ENCODE results near the gene C2orf76. TPM values are rescaled to one million over a fixed set of nuclear protein-coding genes. Genes with fewer than 3 reads are reported as not detected.

The C2orf76 gene
- total and polyA plus RNA-seq, 2 of the 4 experiments (the other 2 are of a cell fraction), result 10.6 to 12.6 TPM

DNA sequence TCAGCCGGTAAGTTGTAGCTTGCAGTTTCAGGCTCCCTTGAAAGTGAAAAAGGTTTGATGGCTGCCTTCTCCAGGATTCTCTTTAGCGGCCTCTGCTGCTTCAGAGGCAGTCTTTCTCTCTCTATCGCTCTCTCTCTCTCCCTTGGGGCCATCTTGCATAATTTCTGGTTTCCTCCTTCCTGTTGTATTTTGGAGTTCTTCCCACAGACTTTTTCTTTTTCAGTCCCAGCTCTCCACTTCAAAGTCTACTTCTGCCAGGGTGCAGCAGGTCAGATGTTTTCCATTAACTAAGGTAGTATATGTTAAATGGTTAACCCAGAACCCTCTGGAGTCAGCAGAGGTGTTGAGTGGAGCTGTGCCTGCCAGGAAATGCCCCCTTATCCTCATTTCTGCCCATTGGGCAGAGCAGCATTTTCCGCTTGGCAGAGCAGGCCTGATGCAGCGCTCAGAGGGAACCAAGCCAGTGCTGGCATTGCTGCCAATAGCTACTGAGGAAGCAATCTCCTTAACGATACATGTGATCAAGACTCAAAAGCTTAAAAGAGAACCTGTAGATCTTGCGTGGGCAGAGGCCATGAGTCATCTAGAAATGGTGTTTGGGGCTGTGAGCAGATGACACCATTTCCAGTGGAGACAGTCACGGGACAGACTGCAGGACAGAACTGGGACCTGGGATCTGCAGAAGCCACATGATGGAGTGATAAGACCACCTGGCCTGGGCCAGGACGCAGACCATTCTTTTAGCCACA is 20.9 kb upstream of the C2orf76 start:
- no peak overlapping the region for H2BK20ac ChIP-seq (ENCODE audit: low read depth, low read length)
- H2BK120ac ChIP-seq (ENCODE audit: low read depth, low read length), result no peak overlapping the region
- H3K36me3 ChIP-seq (ENCODE audit: control insufficient read depth, insufficient read depth, low read length), result no peaks in the 10 kb centered on the region
- no peak overlapping the region for H4K5ac ChIP-seq (ENCODE audit: low read depth, low read length)
- no peak overlapping the region for H3K23ac ChIP-seq (ENCODE audit: low read depth, low read length)
- no TSS peak for BruUV-seq (replicated peaks)
- intact Hi-C loops (cut with micrococcal nuclease) (no loop called here), dilution Hi-C loops (cut with HindIII; ENCODE audit: low sequenced_read_pairs, unreplicated experiment) (no loop called here), in situ Hi-C loops (cut with MboI; ENCODE audit: low sequenced_read_pairs) (no loop called here)
- H4K8ac ChIP-seq (ENCODE audit: low read depth in 2 of 2, low read length in 2 of 2), result no peak overlapping the region
- H3K4me2 ChIP-seq (ENCODE audit: low read depth, low read length), result no peak overlapping the region
- peak overlapping the region; percentile 3 for H2AK9ac ChIP-seq (replicated peaks; ENCODE audit: low read depth, low read length, poor library complexity)
- H4K91ac ChIP-seq (ENCODE audit: insufficient read depth, low read depth, low read length), result no peak overlapping the region
- POLR2A ChIA-PET (ENCODE audit: unreplicated experiment), result no interaction called here
- CTCF ChIA-PET, result no interaction called here
- H2AK5ac ChIP-seq (ENCODE audit: low read depth, low read length), result no peak overlapping the region
- no peak overlapping the region for H3K4me3 ChIP-seq (ENCODE audit: insufficient read depth, low read depth, low read length)
- no peaks in the 10 kb centered on the region for H4K20me1 ChIP-seq (ENCODE audit: insufficient read depth, low read length)
- no peak overlapping the region for H3K27ac ChIP-seq (ENCODE audit: insufficient read depth, low read length)
- H3K27me3 ChIP-seq (ENCODE audit: control insufficient read depth, insufficient read depth, low read length), result peaks cover 5% of the 10 kb centered on the region
- no peaks in the 10 kb centered on the region for H3K4me1 ChIP-seq (ENCODE audit: control insufficient read depth, insufficient read depth, low read length)
- H3K79me1 ChIP-seq (ENCODE audit: low read depth in 1 of 2, low read length in 2 of 2), result no peaks in the 10 kb centered on the region
- no peak overlapping the region for H3K9ac ChIP-seq (ENCODE audit: low read depth, low read length)
- no peak overlapping the region for H2BK15ac ChIP-seq (ENCODE audit: low read depth, low read length)
- no peaks in the 10 kb centered on the region for H3K9me1 ChIP-seq (ENCODE audit: insufficient read depth, low read length)
- H3K9me3 ChIP-seq (ENCODE audit: control insufficient read depth, insufficient read depth, low read length), result no peaks in the 10 kb centered on the region
- H2BK5ac ChIP-seq (ENCODE audit: low read depth, low read length, poor library complexity, severe bottlenecking), result no peak overlapping the region
- H3K18ac ChIP-seq (ENCODE audit: low read depth, low read length), result no peak overlapping the region
- DNase-seq (peak; percentile 20), ATAC-seq (ENCODE audit: low read depth) (peak; percentile 56)
- WGBS, 2 experiments (ENCODE audit: extremely low coverage in 2 of 2, insufficient read length in 1 of 2), result 67% methylated on average over 1 of the region's 9 CpGs; no CpG with 5 or more reads in 1 of the 2 experiments
- no peak for TF ChIP-seq POLR2A (IDR thresholded peaks at IDR 0.05; ENCODE audit: low read depth, low read length)
- no peak for TF ChIP-seq CHD1 (IDR thresholded peaks at IDR 0.05; ENCODE audit: low read depth, low read length)
- no peak for TF ChIP-seq FOS (IDR thresholded peaks at IDR 0.05; ENCODE audit: low read depth, low read length)
- no peak for TF ChIP-seq RCOR1 (IDR thresholded peaks at IDR 0.05; ENCODE audit: insufficient replicate concordance, low read length)
- no peak for TF ChIP-seq RFX5 (IDR thresholded peaks at IDR 0.05; ENCODE audit: low read depth, low read length)
- TF ChIP-seq CEBPB (IDR thresholded peaks at IDR 0.05; ENCODE audit: low read depth, low read length), result no peak
- TF ChIP-seq MAZ (IDR thresholded peaks at IDR 0.05; ENCODE audit: borderline replicate concordance, low read depth, low read length), result no peak
- TF ChIP-seq, protein P1, sequence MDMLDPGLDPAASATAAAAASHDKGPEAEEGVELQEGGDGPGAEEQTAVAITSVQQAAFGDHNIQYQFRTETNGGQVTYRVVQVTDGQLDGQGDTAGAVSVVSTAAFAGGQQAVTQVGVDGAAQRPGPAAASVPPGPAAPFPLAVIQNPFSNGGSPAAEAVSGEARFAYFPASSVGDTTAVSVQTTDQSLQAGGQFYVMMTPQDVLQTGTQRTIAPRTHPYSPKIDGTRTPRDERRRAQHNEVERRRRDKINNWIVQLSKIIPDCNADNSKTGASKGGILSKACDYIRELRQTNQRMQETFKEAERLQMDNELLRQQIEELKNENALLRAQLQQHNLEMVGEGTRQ (IDR thresholded peaks at IDR 0.05; ENCODE audit: low read depth, low read length), result no peak
- TF ChIP-seq MAFK (IDR thresholded peaks at IDR 0.05; ENCODE audit: low read depth, low read length), result no peak
- TF ChIP-seq, protein P2, sequence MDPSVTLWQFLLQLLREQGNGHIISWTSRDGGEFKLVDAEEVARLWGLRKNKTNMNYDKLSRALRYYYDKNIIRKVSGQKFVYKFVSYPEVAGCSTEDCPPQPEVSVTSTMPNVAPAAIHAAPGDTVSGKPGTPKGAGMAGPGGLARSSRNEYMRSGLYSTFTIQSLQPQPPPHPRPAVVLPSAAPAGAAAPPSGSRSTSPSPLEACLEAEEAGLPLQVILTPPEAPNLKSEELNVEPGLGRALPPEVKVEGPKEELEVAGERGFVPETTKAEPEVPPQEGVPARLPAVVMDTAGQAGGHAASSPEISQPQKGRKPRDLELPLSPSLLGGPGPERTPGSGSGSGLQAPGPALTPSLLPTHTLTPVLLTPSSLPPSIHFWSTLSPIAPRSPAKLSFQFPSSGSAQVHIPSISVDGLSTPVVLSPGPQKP (IDR thresholded peaks at IDR 0.05; ENCODE audit: borderline replicate concordance, low read depth, low read length), result no peak
- TF ChIP-seq, protein P3, sequence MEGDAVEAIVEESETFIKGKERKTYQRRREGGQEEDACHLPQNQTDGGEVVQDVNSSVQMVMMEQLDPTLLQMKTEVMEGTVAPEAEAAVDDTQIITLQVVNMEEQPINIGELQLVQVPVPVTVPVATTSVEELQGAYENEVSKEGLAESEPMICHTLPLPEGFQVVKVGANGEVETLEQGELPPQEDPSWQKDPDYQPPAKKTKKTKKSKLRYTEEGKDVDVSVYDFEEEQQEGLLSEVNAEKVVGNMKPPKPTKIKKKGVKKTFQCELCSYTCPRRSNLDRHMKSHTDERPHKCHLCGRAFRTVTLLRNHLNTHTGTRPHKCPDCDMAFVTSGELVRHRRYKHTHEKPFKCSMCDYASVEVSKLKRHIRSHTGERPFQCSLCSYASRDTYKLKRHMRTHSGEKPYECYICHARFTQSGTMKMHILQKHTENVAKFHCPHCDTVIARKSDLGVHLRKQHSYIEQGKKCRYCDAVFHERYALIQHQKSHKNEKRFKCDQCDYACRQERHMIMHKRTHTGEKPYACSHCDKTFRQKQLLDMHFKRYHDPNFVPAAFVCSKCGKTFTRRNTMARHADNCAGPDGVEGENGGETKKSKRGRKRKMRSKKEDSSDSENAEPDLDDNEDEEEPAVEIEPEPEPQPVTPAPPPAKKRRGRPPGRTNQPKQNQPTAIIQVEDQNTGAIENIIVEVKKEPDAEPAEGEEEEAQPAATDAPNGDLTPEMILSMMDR (conservative IDR thresholded peaks at IDR 0.05; ENCODE audit: low read depth, low read length), result no peak
- TF ChIP-seq MXI1 (IDR thresholded peaks at IDR 0.05; ENCODE audit: borderline replicate concordance, low read depth, low read length), result no peak
- TF ChIP-seq BHLHE40 (IDR thresholded peaks at IDR 0.05; ENCODE audit: low read depth, low read length), result no peak
- no peak for TF ChIP-seq NFE2L2 (IDR thresholded peaks at IDR 0.05; ENCODE audit: low read depth, low read length)
- TF ChIP-seq RAD21 (IDR thresholded peaks at IDR 0.05; ENCODE audit: low read length), result no peak
- TF ChIP-seq SMC3 (IDR thresholded peaks at IDR 0.05; ENCODE audit: low read depth, low read length), result no peak
- no peak overlapping the region for H3K14ac ChIP-seq (replicated peaks; ENCODE audit: low read depth, low read length)
- no peak overlapping the region for H3K56ac ChIP-seq (ENCODE audit: extremely low read depth, insufficient read depth, low read length)
- no peak overlapping the region for H2AFZ ChIP-seq (replicated peaks; ENCODE audit: low read length, poor library complexity)
- no peak overlapping the region for H3K4ac ChIP-seq (ENCODE audit: low read depth, low read length)
